ENCODE measurements around the gene MEN1.
"Not testable (repeated sequence)": the region's sequence is repeated elsewhere in the genome, so short reads cannot be mapped to it uniquely, and the experiment has no call there.

The MEN1 gene

GRCh38 chr11:64823568-64824119 is 13.3 kb upstream of the MEN1 start:
- Histone ChIP-seq H3K27ac (ENCODE audit: low read length) (no peak overlapping the region), H3K36me3 (replicated peaks; ENCODE audit: insufficient read depth, low read length) (no peaks in the 10 kb centered on the region), H3K9me3 (replicated peaks; ENCODE audit: insufficient read depth, low read length) (no peaks in the 10 kb centered on the region), H4K20me1 (ENCODE audit: insufficient read depth, low read length) (no peaks in the 10 kb centered on the region), H3K9ac (ENCODE audit: low read length) (no peak overlapping the region), H3K4me2 (ENCODE audit: low read depth, low read length) (no peak overlapping the region), H3K27me3 (replicated peaks; ENCODE audit: insufficient read depth, low read length) (no peaks in the 10 kb centered on the region), H2AFZ (ENCODE audit: low read length) (no peak overlapping the region), H3K4me1 (ENCODE audit: low read length) (no peaks in the 10 kb centered on the region), H3K4me3 (ENCODE audit: low read length) (no peak overlapping the region), H3F3A (ENCODE audit: insufficient read depth, low read length) (no peaks in the 10 kb centered on the region), H3K79me2 (ENCODE audit: low read length) (no peaks in the 10 kb centered on the region), H3K9me2 (replicated peaks; ENCODE audit: insufficient read depth, low read length) (no peaks in the 10 kb centered on the region)
- DNase-seq: no peak
- TF ChIP-seq CTCF (IDR thresholded peaks at IDR 0.05; ENCODE audit: low read length): no peak
- TF ChIP-seq EZH2 (optimal IDR thresholded peaks at IDR 0.05; ENCODE audit: low read depth, low read length): no peak
- TF ChIP-seq EZH2phosphoT487 (IDR thresholded peaks at IDR 0.05; ENCODE audit: low read length): no peak

- no peaks in the 10 kb centered on the region for H3K79me2 ChIP-seq (ENCODE audit: low read length)
- no peak overlapping the region for H3K4me2 ChIP-seq (ENCODE audit: low read depth, low read length)
- no peaks in the 10 kb centered on the region for H3K36me3 ChIP-seq (replicated peaks; ENCODE audit: insufficient read depth, low read length)
- no peak overlapping the region for H2AFZ ChIP-seq (ENCODE audit: low read length)
- no peak overlapping the region for H3K4me3 ChIP-seq (ENCODE audit: low read length)
- no peak overlapping the region for H3K9ac ChIP-seq (ENCODE audit: low read length)
- H3K9me3 ChIP-seq (replicated peaks; ENCODE audit: insufficient read depth, low read length): no peaks in the 10 kb centered on the region
- no peak for DNase-seq
- no peaks in the 10 kb centered on the region for H3K9me2 ChIP-seq (replicated peaks; ENCODE audit: insufficient read depth, low read length)
- H3K27ac ChIP-seq (ENCODE audit: low read length): no peak overlapping the region
- H3F3A ChIP-seq (ENCODE audit: insufficient read depth, low read length): no peaks in the 10 kb centered on the region
- TF ChIP-seq EZH2phosphoT487 (IDR thresholded peaks at IDR 0.05; ENCODE audit: low read length) (no peak), EZH2 (optimal IDR thresholded peaks at IDR 0.05; ENCODE audit: low read depth, low read length) (no peak)
- no peaks in the 10 kb centered on the region for H3K4me1 ChIP-seq (ENCODE audit: low read length)
- no peaks in the 10 kb centered on the region for H3K27me3 ChIP-seq (replicated peaks; ENCODE audit: insufficient read depth, low read length)
- no peaks in the 10 kb centered on the region for H4K20me1 ChIP-seq (ENCODE audit: insufficient read depth, low read length)
Measured at GRCh38 chr11:64817476-64817875, 7.1 kb upstream of the MEN1 start.

- not testable (repeated sequence) for H3K4me1 ChIP-seq (ENCODE audit: low read length); H3K4me3 ChIP-seq (ENCODE audit: low read length); H3K4me2 ChIP-seq (ENCODE audit: low read depth, low read length); H3K36me3 ChIP-seq (replicated peaks; ENCODE audit: insufficient read depth, low read length); DNase-seq; H4K20me1 ChIP-seq (ENCODE audit: insufficient read depth, low read length); H3K9ac ChIP-seq (ENCODE audit: low read length); H3K9me2 ChIP-seq (replicated peaks; ENCODE audit: insufficient read depth, low read length); H3K27ac ChIP-seq (ENCODE audit: low read length); H3K27me3 ChIP-seq (replicated peaks; ENCODE audit: insufficient read depth, low read length); H3K79me2 ChIP-seq (ENCODE audit: low read length); H3F3A ChIP-seq (ENCODE audit: insufficient read depth, low read length); H3K9me3 ChIP-seq (replicated peaks; ENCODE audit: insufficient read depth, low read length); H2AFZ ChIP-seq (ENCODE audit: low read length)
Measured at GRCh38 chr11:64815433-64815832, 5.1 kb upstream of the MEN1 start.

- Histone ChIP-seq H2AFZ (ENCODE audit: low read length) (no peak overlapping the region), H3K4me3 (ENCODE audit: low read length) (no peak overlapping the region), H3K9ac (ENCODE audit: low read length) (no peak overlapping the region), H3K79me2 (ENCODE audit: low read length) (peaks cover under 1% of the 10 kb centered on the region; the same call in 1 of the 2 replicates), H3K36me3 (replicated peaks; ENCODE audit: insufficient read depth, low read length) (no peaks in the 10 kb centered on the region), H3K4me1 (ENCODE audit: low read length) (0 out of 2 replicates have a peak, but pooled peaks cover under 1% of the 10 kb centered on the region), H3K9me3 (replicated peaks; ENCODE audit: insufficient read depth, low read length) (no peaks in the 10 kb centered on the region), H3K27ac (ENCODE audit: low read length) (no peak overlapping the region), H3K4me2 (ENCODE audit: low read depth, low read length) (no peak overlapping the region), H3K27me3 (replicated peaks; ENCODE audit: insufficient read depth, low read length) (no peaks in the 10 kb centered on the region), H3F3A (ENCODE audit: insufficient read depth, low read length) (0 out of 2 replicates have a peak, but pooled peaks cover 3% of the 10 kb centered on the region), H3K9me2 (replicated peaks; ENCODE audit: insufficient read depth, low read length) (no peaks in the 10 kb centered on the region), H4K20me1 (ENCODE audit: insufficient read depth, low read length) (no peaks in the 10 kb centered on the region)
- DNase-seq: no peak
- TF ChIP-seq EZH2 (optimal IDR thresholded peaks at IDR 0.05; ENCODE audit: low read depth, low read length) (no peak), EZH2phosphoT487 (IDR thresholded peaks at IDR 0.05; ENCODE audit: low read length) (no peak), CTCF (IDR thresholded peaks at IDR 0.05; ENCODE audit: low read length) (no peak)
Measured at GRCh38 chr11:64814712-64815187, 4.4 kb upstream of the MEN1 start.
